Measurements from ENCODE around the gene H2AZ1. TPM values are rescaled to one million over a fixed set of nuclear protein-coding genes. Genes with fewer than 3 reads are reported as not detected.
A peak's percentile ranks its signal among the peaks of the same experiment; 100 is the strongest.
"Not testable (repeated sequence)": the region's sequence is repeated elsewhere in the genome, so short reads cannot be mapped to it uniquely, and the experiment has no call there.

H2AZ1 gene
- total RNA-seq, 1 experiment from 2014 or later = 298 TPM

DNA sequence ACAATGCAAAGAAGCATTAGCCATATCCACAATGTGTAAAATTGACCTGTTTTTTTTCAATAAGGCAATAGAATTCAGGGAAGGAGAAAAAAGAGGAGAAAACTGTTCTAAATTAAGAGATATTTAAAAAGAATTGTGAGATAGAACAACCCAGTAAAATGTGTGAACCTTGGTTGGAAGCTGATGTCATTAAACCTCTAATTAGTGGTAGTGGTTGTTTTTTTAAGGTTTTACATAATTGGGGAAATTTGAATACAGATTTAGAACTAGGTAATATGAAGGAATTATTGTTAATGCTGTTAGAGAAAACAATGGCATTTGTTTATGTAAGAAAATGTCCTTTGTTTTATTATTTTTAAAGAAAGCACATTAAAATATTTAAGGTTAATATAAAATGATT lies 15.1 kb upstream of the H2AZ1 start:
- DNase-seq (ENCODE audit: unreplicated experiment) = no peak
- peaks cover 11% of the 10 kb centered on the region for H3K4me1 Mint-ChIP-seq (ENCODE audit: insufficient read depth, unreplicated experiment)
- no peak overlapping the region for H3K27ac Mint-ChIP-seq (ENCODE audit: low read depth, unreplicated experiment)
- no peaks in the 10 kb centered on the region for H3K27me3 Mint-ChIP-seq (ENCODE audit: insufficient read depth, unreplicated experiment)
- no peaks in the 10 kb centered on the region for H3K9me3 Mint-ChIP-seq (ENCODE audit: unreplicated experiment)
- ChIA-PET POLR2A (no interaction called here), CTCF (no interaction called here)
- intact Hi-C loops (cut with micrococcal nuclease) = no loop called here
- BruUV-seq (replicated peaks) = no TSS peak
- no peak overlapping the region for H3K4me3 Mint-ChIP-seq (ENCODE audit: unreplicated experiment)
- no peaks in the 10 kb centered on the region for H3K36me3 Mint-ChIP-seq (ENCODE audit: insufficient read depth, unreplicated experiment)
- no peak for TF ChIP-seq CTCF (IDR thresholded peaks at IDR 0.05; ENCODE audit: unreplicated experiment)

DNA sequence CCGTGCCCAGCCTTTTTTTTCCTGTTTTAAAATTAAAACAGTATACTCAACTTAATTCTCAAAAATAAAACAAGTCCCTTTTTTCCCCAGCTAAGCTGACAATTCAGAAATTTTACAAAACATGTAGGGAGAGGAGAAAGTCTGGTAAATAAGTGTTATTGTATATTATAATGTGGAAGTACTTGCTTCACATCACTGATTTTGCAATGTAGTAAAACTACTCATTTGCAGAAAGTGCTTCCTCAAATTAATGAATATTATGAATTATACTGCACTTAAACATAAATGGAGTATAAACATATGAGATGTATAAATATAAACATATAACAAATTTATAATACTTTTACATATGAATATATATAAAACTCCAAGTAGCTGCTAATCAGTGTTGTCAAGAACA lies 11.6 kb upstream of the H2AZ1 start:
- DNase-seq (ENCODE audit: unreplicated experiment) = no peak
- H3K27ac Mint-ChIP-seq (ENCODE audit: low read depth, unreplicated experiment) = no peak overlapping the region
- H3K9me3 Mint-ChIP-seq (ENCODE audit: unreplicated experiment) = no peaks in the 10 kb centered on the region
- intact Hi-C loops (cut with micrococcal nuclease) = no loop called here
- ChIA-PET POLR2A (interaction anchor here (0.6 to 2.8 kb wide), 2 partner anchors 11 to 515 kb away, joined by 3 to 16 read pairs; partner anchors contain the start of gene H2AZ1), CTCF (interaction anchor here (0.5 kb wide), 1 partner anchor 974 kb away, joined by 3 read pairs; no protein-coding TSS in a partner anchor)
- no peaks in the 10 kb centered on the region for H3K4me1 Mint-ChIP-seq (ENCODE audit: insufficient read depth, unreplicated experiment)
- no peaks in the 10 kb centered on the region for H3K36me3 Mint-ChIP-seq (ENCODE audit: insufficient read depth, unreplicated experiment)
- no peaks in the 10 kb centered on the region for H3K27me3 Mint-ChIP-seq (ENCODE audit: insufficient read depth, unreplicated experiment)
- H3K4me3 Mint-ChIP-seq (ENCODE audit: unreplicated experiment) = no peak overlapping the region
- TF ChIP-seq CTCF (IDR thresholded peaks at IDR 0.05; ENCODE audit: unreplicated experiment) = no peak
- BruUV-seq (replicated peaks) = no TSS peak

GRCh38 chr4:99960648-99961047 lies 10.6 kb upstream of the H2AZ1 start:
- Mint-ChIP-seq H3K4me1 (ENCODE audit: insufficient read depth, unreplicated experiment) (no peaks in the 10 kb centered on the region), H3K36me3 (ENCODE audit: insufficient read depth, unreplicated experiment) (no peaks in the 10 kb centered on the region), H3K9me3 (ENCODE audit: unreplicated experiment) (no peaks in the 10 kb centered on the region), H3K27me3 (ENCODE audit: insufficient read depth, unreplicated experiment) (no peaks in the 10 kb centered on the region), H3K27ac (ENCODE audit: low read depth, unreplicated experiment) (no peak overlapping the region), H3K4me3 (ENCODE audit: unreplicated experiment) (no peak overlapping the region)
- intact Hi-C loops (cut with micrococcal nuclease) = no loop called here
- BruUV-seq (replicated peaks) = no TSS peak
- ChIA-PET CTCF (no interaction called here), POLR2A (interaction anchor here (1.2 to 2.8 kb wide), 2 partner anchors 10 to 14 kb away, joined by 4 to 16 read pairs; partner anchors contain the start of gene H2AZ1)
- TF ChIP-seq CTCF (IDR thresholded peaks at IDR 0.05; ENCODE audit: unreplicated experiment) = no peak
- DNase-seq (ENCODE audit: unreplicated experiment) = no peak

DNA sequence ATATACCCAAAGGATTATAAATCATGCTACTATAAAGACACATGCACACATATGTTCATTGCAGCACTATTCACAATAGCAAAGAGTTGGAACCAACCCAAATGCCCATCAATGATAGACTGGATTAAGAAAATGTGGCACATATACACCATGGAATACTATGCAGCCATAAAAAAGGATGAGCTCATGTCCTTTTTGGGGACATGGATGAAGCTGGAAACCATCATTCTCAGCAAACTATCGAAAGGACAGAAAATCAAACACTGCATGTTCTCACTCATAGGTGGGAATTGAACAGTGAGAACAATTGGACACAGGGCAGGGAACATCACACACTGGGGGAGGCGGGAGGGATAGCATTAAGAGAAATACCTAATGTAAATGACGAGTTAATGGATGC lies 8.1 kb upstream of the H2AZ1 start:
- H3K36me3 Mint-ChIP-seq (ENCODE audit: insufficient read depth, unreplicated experiment); DNase-seq (ENCODE audit: unreplicated experiment); BruUV-seq (replicated peaks); H3K9me3 Mint-ChIP-seq (ENCODE audit: unreplicated experiment); H3K4me1 Mint-ChIP-seq (ENCODE audit: insufficient read depth, unreplicated experiment); intact Hi-C loops (cut with micrococcal nuclease); H3K4me3 Mint-ChIP-seq (ENCODE audit: unreplicated experiment); H3K27me3 Mint-ChIP-seq (ENCODE audit: insufficient read depth, unreplicated experiment); CTCF ChIA-PET; H3K27ac Mint-ChIP-seq (ENCODE audit: low read depth, unreplicated experiment); POLR2A ChIA-PET: not testable (repeated sequence)

DNA sequence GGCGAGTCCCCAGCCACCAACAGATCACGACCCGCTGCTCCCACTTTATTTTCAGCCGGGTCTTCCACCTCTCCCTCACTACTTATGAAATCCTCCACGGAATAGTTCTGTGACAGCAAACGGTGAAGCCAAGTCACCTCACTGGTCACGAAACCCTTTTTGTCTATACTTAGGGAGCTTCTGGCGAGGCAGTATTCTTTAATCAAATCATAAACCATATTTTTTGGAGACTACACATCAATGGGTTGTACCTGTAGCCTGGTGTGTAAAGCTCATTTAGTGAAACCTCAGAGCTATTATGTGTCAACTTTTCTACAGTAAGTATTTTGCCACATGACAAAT lies 809 bp upstream of the H2AZ1 start:
- POLR2A ChIA-PET = interaction anchor here (0.5 to 2.8 kb wide), 12 partner anchors 9 to 388 kb away, joined by 3 to 16 read pairs (median 4); partner anchors contain the start of genes DAPP1 and LAMTOR3
- Mint-ChIP-seq H3K27ac (ENCODE audit: low read depth, unreplicated experiment) (no peak overlapping the region), H3K9me3 (ENCODE audit: unreplicated experiment) (no peaks in the 10 kb centered on the region), H3K4me1 (ENCODE audit: insufficient read depth, unreplicated experiment) (peaks cover 5% of the 10 kb centered on the region), H3K36me3 (ENCODE audit: insufficient read depth, unreplicated experiment) (no peaks in the 10 kb centered on the region), H3K27me3 (ENCODE audit: insufficient read depth, unreplicated experiment) (no peaks in the 10 kb centered on the region), H3K4me3 (ENCODE audit: unreplicated experiment) (no peak overlapping the region)
- CTCF ChIA-PET = interaction anchor here (0.6 to 1.4 kb wide), 2 partner anchors 10 to 133 kb away, joined by 3 read pairs; no protein-coding TSS in a partner anchor
- BruUV-seq (replicated peaks) = TSS peak; percentile 43
- intact Hi-C loops (cut with micrococcal nuclease) = loop anchor here (1.0 kb wide), 1 partner anchor 112 kb away; no protein-coding TSS in a partner anchor
- TF ChIP-seq CTCF (IDR thresholded peaks at IDR 0.05; ENCODE audit: unreplicated experiment) = no peak
- DNase-seq (ENCODE audit: unreplicated experiment) = no peak

Measured in MCF 10A (cell line).